Measurements from ENCODE around the gene NLRC5. TPM values are rescaled to one million over a fixed set of nuclear protein-coding genes. Genes with fewer than 3 reads are reported as not detected.

NLRC5 gene
- total RNA-seq, 1 experiment from 2014 or later, result 2.4 TPM

DNA sequence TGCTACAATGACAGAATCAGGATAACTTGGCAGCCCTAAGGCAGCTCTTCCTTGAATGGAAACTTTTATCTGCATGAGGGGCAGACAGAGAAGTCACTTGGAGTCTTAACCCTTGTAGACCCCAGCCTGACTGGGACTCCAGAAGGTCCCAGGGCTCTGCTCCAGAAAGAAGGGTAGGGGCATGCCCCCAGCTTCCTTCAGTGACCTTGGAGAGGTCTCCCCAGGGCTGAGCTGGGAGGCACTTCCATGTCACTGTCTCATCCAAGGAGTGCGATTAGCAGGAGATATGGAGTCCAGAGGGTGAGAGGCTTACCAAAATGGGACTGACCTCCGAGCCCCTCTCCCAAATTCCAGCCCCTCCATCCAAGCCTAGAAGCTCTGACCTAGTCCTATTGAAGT is 3.4 kb upstream of the NLRC5 start:
- Histone ChIP-seq H4K20me1 (ENCODE audit: control insufficient read depth, insufficient read depth, insufficient read length) (no peaks in the 10 kb centered on the region), H3K27me3 (ENCODE audit: insufficient read depth, low read length) (peaks cover 6% of the 10 kb centered on the region; the same call in 1 of the 2 replicates), H3K18ac (ENCODE audit: insufficient read length, low read depth, low read length) (no peak overlapping the region), H3K9ac (ENCODE audit: extremely low read depth, insufficient read length, low read length) (no peak overlapping the region), H2AFZ (ENCODE audit: low read length) (no peak overlapping the region), H3K14ac (ENCODE audit: insufficient read depth, low read length) (no peak overlapping the region), H3K27ac (ENCODE audit: insufficient read length, low read depth, low read length) (no peak overlapping the region), H3K23ac (ENCODE audit: insufficient read length, low read depth, low read length) (no peak overlapping the region), H2BK20ac (ENCODE audit: low read depth, low read length, poor library complexity, severe bottlenecking) (no peak overlapping the region), H2BK120ac (ENCODE audit: low read depth, low read length, poor library complexity, severe bottlenecking) (no peak overlapping the region), H2BK15ac (ENCODE audit: low read depth, low read length) (no peak overlapping the region), H3K4me2 (ENCODE audit: insufficient read depth, insufficient read length, low read length) (no peak overlapping the region), H3K79me1 (ENCODE audit: insufficient read depth, low read depth, low read length, poor library complexity, severe bottlenecking) (no peaks in the 10 kb centered on the region), H3T11ph (ENCODE audit: low read length) (no peak overlapping the region), H3K56ac (ENCODE audit: insufficient read length, low read depth, low read length) (no peak overlapping the region), H2BK12ac (ENCODE audit: insufficient read length, low read depth, low read length) (no peak overlapping the region), H2BK5ac (ENCODE audit: insufficient read length, low read length) (no peak overlapping the region), H4K5ac (ENCODE audit: insufficient read length, low read depth, low read length) (no peak overlapping the region), H3K9me3 (ENCODE audit: control insufficient read depth, low read depth, low read length) (no peaks in the 10 kb centered on the region), H4K8ac (replicated peaks; ENCODE audit: insufficient read length, low read depth, low read length) (no peak overlapping the region), H3K79me2 (ENCODE audit: insufficient read depth, low read length) (no peaks in the 10 kb centered on the region), H3K4ac (ENCODE audit: low read depth, low read length) (no peak overlapping the region), H3K23me2 (ENCODE audit: insufficient read length, low read depth, low read length, poor library complexity, severe bottlenecking) (peaks cover 2% of the 10 kb centered on the region), H2AK5ac (ENCODE audit: insufficient read length, low read length) (no peak overlapping the region), H4K91ac (ENCODE audit: insufficient read length, low read depth, low read length) (no peak overlapping the region), H3K4me1 (ENCODE audit: insufficient read depth, low read length) (no peaks in the 10 kb centered on the region)
- H3K27me3 Mint-ChIP-seq (ENCODE audit: low read depth), result peaks cover 40% of the 10 kb centered on the region
- H3K4me1 Mint-ChIP-seq, result peaks cover 16 to 36% of the 10 kb centered on the region in 2 experiments
- H3K9me3 Mint-ChIP-seq, result no peaks in the 10 kb centered on the region
- H3K27ac Mint-ChIP-seq, result no peak overlapping the region
- H3K4me3 Mint-ChIP-seq, result no peak overlapping the region
- no peaks in the 10 kb centered on the region; a peak in 1 of 7 replicates for H3K36me3 Mint-ChIP-seq (ENCODE audit: insufficient read depth in 1 of 3, low read depth in 3 of 3)
- TF ChIP-seq, protein P1, sequence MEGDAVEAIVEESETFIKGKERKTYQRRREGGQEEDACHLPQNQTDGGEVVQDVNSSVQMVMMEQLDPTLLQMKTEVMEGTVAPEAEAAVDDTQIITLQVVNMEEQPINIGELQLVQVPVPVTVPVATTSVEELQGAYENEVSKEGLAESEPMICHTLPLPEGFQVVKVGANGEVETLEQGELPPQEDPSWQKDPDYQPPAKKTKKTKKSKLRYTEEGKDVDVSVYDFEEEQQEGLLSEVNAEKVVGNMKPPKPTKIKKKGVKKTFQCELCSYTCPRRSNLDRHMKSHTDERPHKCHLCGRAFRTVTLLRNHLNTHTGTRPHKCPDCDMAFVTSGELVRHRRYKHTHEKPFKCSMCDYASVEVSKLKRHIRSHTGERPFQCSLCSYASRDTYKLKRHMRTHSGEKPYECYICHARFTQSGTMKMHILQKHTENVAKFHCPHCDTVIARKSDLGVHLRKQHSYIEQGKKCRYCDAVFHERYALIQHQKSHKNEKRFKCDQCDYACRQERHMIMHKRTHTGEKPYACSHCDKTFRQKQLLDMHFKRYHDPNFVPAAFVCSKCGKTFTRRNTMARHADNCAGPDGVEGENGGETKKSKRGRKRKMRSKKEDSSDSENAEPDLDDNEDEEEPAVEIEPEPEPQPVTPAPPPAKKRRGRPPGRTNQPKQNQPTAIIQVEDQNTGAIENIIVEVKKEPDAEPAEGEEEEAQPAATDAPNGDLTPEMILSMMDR (conservative IDR thresholded peaks at IDR 0.05), result no peak
- WGBS (ENCODE audit: extremely low coverage, insufficient read length, low lambda C conversion rate), result no CpG with 5 or more reads among the region's 2 CpGs
- no peak for DNase-seq

All from H9 (cell line).